H1 (cell line): ENCODE measurements around the gene MTNR1B. TPM values are rescaled to one million over a fixed set of nuclear protein-coding genes. Genes with fewer than 3 reads are reported as not detected.

Experiments
- SIX5 ChIP-seq: IDR thresholded peaks from 2 replicates; pipeline ENCODE4 v1.6.1; 2011; ENCODE audit warnings: mild to moderate bottlenecking, low read depth, low read length
- polyA plus RNA-seq, 7 experiments: library from polyadenylated mRNA; depleted of rRNA in 3 of 7; stranded (reverse) in 5 of 7; unstranded in 2 of 7; fragments of >200 nt in 5 of 7; fragments of 200-250 nt in 2 of 7; gene quantifications; 1 replicate in 5 of 7; 2 replicates in 1 of 7; 4 replicates in 1 of 7; pipeline versions ENCODE4 v1.2.1 to v1.2.3, GENCODE V29; 2011 to 2013; ENCODE audit warnings: missing spikeins in 2 of 7, mixed read lengths in 2 of 7
- total RNA-seq: library from RNA; stranded (reverse); fragmentation: NEBNext Ultra II Directional; extraction: Animal tissue kit (Norgen Biotek cat#: 25700); gene quantifications from 2 replicates; pipeline ENCODE4 v1.2.1, GENCODE V29; 2021
- TF ChIP-seq, protein P1 (sequence below), 3 experiments: IDR thresholded peaks; 1 replicate in 2 of 3; 2 replicates in 1 of 3; pipeline versions ENCODE4 v1.5.1 to v1.6.1; 2011; ENCODE audit warnings: low read length in 3 of 3, mild to moderate bottlenecking in 3 of 3, inconsistent platforms in 2 of 3, low read depth in 1 of 3, moderate library complexity in 1 of 3; ENCODE audit not compliant: insufficient read depth in 1 of 3; ENCODE audit errors: control extremely low read depth in 1 of 3

The MTNR1B gene
- total and polyA plus RNA-seq, 2 of the 8 experiments (the other 6 are each of a cell fraction or from before 2014, with no cell fraction given), result 0.08 TPM; not detected in 1

DNA sequence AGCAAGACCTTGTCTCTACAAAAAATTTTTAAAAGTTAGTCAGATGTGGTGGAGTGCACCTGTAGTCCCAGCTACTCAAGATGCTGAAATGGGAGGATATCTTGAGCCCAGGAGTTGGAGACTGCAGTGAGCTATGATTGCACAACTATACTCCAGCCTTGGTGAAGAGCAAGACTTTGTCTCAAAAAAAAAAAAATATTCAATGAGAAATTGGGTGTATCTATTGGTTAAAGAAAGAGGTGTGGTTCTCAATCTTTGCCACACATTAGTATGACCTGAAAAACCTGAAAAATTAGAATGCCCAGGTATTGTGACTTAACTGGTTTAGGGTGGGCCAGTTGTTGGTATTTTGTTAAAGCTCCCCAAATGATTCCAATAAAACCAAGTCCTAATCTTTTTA is 32.4 kb downstream of the MTNR1B start (continued):
- TF ChIP-seq, protein P1, sequence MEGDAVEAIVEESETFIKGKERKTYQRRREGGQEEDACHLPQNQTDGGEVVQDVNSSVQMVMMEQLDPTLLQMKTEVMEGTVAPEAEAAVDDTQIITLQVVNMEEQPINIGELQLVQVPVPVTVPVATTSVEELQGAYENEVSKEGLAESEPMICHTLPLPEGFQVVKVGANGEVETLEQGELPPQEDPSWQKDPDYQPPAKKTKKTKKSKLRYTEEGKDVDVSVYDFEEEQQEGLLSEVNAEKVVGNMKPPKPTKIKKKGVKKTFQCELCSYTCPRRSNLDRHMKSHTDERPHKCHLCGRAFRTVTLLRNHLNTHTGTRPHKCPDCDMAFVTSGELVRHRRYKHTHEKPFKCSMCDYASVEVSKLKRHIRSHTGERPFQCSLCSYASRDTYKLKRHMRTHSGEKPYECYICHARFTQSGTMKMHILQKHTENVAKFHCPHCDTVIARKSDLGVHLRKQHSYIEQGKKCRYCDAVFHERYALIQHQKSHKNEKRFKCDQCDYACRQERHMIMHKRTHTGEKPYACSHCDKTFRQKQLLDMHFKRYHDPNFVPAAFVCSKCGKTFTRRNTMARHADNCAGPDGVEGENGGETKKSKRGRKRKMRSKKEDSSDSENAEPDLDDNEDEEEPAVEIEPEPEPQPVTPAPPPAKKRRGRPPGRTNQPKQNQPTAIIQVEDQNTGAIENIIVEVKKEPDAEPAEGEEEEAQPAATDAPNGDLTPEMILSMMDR (IDR thresholded peaks at IDR 0.05; ENCODE audit: control extremely low read depth in 1 of 3, insufficient read depth in 1 of 3, low read depth in 1 of 3, low read length in 3 of 3), result no peak
- no peak for TF ChIP-seq SIX5
